ENCODE data around the gene ABCG2.
"Not testable (repeated sequence)": the region's sequence is repeated elsewhere in the genome, so short reads cannot be mapped to it uniquely, and the experiment has no call there.

ABCG2 gene

GRCh38 chr4:88163336-88163735 lies 4.9 kb upstream of the ABCG2 start:
- no peak for DNase-seq

- no peak for DNase-seq
These were observed 4.2 kb upstream of the ABCG2 start for GRCh38 chr4:88162626-88163025.

- no peak for DNase-seq
These were observed 838 bp upstream of the ABCG2 start for GRCh38 chr4:88159229-88159725.

GRCh38 chr4:88158038-88158488 lies 376 bp downstream of the ABCG2 start:
- DNase-seq, result no peak

- not testable (repeated sequence) for DNase-seq
These were observed 6.1 kb downstream of the ABCG2 start for GRCh38 chr4:88152331-88152730.

GRCh38 chr4:88148560-88148959 lies 9.9 kb downstream of the ABCG2 start:
- DNase-seq, result no peak

- DNase-seq, result no peak
These were observed 10.6 kb downstream of the ABCG2 start for GRCh38 chr4:88147799-88148217.

- no peak for DNase-seq
These were observed 11.5 kb downstream of the ABCG2 start for GRCh38 chr4:88146891-88147290.

- DNase-seq, result no peak
These were observed 13.6 kb downstream of the ABCG2 start for GRCh38 chr4:88144866-88145300.

GRCh38 chr4:88144048-88144447 lies 14.4 kb downstream of the ABCG2 start:
- DNase-seq, result no peak

GRCh38 chr4:88143504-88143903 lies 14.9 kb downstream of the ABCG2 start:
- DNase-seq, result no peak

- no peak for DNase-seq
These were observed 19.9 kb downstream of the ABCG2 start for GRCh38 chr4:88138561-88138960.

GRCh38 chr4:88137112-88137511 lies 21.3 kb downstream of the ABCG2 start:
- DNase-seq, result no peak

- DNase-seq, result no peak
These were observed 22.2 kb downstream of the ABCG2 start for GRCh38 chr4:88136249-88136648.

- no peak for DNase-seq
These were observed 23.1 kb downstream of the ABCG2 start for GRCh38 chr4:88135356-88135663.

GRCh38 chr4:88134536-88135355 lies 23.7 kb downstream of the ABCG2 start:
- DNase-seq, result no peak

GRCh38 chr4:88134111-88134510 lies 24.3 kb downstream of the ABCG2 start:
- no peak for DNase-seq

- no peak for DNase-seq
These were observed 27.7 kb downstream of the ABCG2 start for GRCh38 chr4:88130544-88131305.

- no peak for DNase-seq
These were observed 28.4 kb downstream of the ABCG2 start for GRCh38 chr4:88130003-88130402.

- not testable (repeated sequence) for DNase-seq
These were observed 36.2 kb downstream of the ABCG2 start for GRCh38 chr4:88122260-88122659.

- no peak for DNase-seq
These were observed 38.5 kb downstream of the ABCG2 start for GRCh38 chr4:88119943-88120342.

GRCh38 chr4:88115587-88115986 lies 42.9 kb downstream of the ABCG2 start:
- peak; percentile 75 for DNase-seq

GRCh38 chr4:88112856-88113255 lies 45.6 kb downstream of the ABCG2 start:
- DNase-seq, result no peak

- DNase-seq, result peak; percentile 88
These were observed 47.6 kb downstream of the ABCG2 start for GRCh38 chr4:88110826-88111225.
